HG03520 (cell line): ENCODE data around the gene TRIM4.
A peak's percentile ranks its signal among the peaks of the same experiment; 100 is the strongest.
"Not testable (repeated sequence)": the region's sequence is repeated elsewhere in the genome, so short reads cannot be mapped to it uniquely, and the experiment has no call there.

Experiments
- ATAC-seq: cut with Tn5 transposase; IDR thresholded peaks from one replicate; pipeline ENCODE4 v1.9.1; 2021; ENCODE audit warnings: mild to moderate bottlenecking, moderate library complexity; ENCODE audit not compliant: unreplicated experiment

The TRIM4 gene, protein sequence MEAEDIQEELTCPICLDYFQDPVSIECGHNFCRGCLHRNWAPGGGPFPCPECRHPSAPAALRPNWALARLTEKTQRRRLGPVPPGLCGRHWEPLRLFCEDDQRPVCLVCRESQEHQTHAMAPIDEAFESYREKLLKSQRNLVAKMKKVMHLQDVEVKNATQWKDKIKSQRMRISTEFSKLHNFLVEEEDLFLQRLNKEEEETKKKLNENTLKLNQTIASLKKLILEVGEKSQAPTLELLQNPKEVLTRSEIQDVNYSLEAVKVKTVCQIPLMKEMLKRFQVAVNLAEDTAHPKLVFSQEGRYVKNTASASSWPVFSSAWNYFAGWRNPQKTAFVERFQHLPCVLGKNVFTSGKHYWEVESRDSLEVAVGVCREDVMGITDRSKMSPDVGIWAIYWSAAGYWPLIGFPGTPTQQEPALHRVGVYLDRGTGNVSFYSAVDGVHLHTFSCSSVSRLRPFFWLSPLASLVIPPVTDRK

DNA sequence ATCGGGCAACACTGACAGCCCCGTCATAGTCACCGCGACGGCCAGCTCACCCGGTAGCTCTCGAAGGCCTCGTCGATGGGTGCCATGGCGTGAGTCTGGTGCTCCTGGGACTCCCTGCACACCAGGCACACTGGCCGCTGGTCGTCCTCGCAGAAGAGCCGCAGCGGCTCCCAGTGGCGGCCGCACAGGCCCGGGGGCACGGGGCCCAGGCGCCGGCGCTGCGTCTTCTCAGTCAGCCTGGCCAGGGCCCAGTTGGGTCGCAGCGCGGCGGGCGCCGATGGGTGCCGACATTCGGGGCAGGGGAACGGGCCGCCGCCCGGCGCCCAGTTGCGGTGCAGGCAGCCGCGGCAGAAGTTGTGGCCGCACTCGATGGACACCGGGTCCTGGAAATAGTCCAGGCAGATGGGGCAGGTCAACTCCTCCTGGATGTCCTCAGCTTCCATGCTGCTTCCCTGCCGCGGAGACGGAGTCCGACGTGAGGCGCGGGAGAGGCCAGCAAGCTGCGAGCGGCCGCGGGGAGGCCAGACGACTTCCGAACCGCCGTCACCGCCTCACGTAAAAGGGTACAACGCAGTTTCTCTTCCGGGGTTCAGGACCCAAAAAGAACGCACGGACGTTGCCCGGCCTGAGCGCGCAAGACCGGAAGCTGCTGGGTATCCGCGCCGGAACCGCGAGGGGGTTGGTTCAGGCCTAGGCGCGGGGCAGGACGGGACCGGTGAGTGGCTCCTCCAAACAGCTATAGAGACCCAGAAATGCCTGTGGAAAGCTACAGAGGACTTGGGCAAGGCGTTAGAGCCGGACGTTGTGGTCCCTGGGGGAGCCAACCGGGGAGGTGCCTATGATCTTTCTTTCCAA is at the start of gene TRIM4:
TRIM4 (minus strand) TSS at position 572 of the 855 bp plus-strand sequence; CDS start at position 443, 129 bp downstream.
- peak; percentile 97 for ATAC-seq

DNA sequence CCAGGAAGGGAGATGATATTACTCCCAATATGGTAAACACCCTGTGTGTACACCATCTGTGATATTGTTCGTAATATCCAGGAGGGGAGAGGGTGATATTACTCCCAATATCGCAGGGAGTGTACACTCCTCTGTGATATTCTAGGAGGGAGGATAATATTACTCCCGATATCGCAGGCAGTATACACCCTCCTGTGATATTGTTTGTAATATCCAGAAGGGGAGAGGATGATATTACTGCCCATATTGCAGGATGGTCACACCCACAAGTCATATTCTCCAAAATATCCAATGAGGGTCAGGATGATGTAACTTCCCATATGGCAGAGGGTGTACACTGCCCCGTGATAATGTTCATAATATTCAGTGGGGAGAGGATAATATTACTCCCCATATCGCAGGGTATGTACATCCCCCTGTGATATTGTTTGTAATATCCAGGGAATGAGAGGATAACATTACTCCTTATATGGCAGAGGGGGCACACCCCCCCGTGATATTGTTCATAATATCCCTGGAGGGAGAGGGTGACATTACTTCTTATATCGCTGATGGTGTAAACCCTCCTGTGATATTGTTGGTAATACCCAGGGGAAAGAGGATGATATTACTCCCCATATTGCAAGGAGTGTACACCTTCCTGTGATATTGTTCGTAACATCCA is 39.4 kb upstream of the TRIM4 start:
- no peak for ATAC-seq

DNA sequence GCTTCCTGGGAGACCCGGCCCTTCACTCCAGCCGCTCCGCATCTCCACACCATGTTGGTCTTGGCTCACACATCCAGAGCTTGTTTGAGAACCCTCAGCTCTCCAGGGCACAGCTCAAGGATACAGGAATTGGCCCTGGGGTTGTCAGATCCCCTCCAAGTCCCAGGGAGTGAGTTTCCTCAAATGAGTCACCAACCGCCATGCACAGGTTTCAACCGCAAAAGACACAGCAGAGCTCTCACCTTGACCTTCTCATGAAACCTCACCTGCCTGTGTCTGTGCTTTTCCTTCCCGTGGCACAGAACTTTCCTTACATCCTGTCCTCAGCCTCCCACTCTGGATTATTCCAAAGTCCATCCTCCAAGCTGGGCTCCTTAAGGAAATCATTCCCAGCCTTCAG is 35.9 kb upstream of the TRIM4 start:
- no peak for ATAC-seq

DNA sequence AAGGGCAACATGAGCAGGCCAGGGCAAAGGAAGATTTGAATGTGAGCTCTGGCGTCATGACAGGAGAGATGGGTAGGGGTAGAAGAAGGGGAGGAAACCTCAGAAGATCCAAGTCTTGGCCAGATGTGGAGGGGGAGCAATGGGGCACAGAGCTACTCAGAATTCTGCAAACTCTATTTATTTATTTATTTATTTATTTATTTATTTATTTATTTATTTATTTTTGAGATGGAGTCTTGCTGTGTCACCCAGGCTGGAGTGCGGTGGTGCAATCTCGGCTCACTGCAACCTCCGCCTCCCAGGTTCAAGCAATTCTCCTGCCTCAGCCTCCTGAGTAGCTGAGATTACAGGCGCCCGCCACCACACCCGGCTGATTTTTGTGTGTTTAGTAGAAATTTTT is 35.3 kb upstream of the TRIM4 start:
- ATAC-seq: not testable (repeated sequence)

GRCh38 chr7:99953649-99954048 is 34.3 kb upstream of the TRIM4 start:
- ATAC-seq: no peak

DNA sequence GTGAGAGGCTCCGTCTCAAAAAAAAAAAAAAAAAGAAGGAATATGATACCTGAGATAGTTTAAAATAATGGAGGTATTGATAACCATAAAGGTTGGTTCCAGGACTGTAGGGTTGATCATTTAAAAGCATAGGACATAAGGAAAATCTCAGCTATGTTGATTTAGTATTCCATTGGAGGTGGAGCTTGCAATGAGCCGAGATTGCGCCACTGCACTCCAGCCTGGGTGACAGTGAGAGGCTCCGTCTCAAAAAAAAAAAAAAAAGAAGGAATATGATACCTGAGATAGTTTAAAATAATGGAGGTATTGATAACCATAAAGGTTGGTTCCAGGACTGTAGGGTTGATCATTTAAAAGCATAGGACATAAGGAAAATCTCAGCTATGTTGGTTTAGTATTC is 33.3 kb upstream of the TRIM4 start:
- ATAC-seq: not testable (repeated sequence)

GRCh38 chr7:99950819-99951218 is 31.5 kb upstream of the TRIM4 start:
- not testable (repeated sequence) for ATAC-seq

GRCh38 chr7:99949645-99950228 is 30.4 kb upstream of the TRIM4 start:
- no peak for ATAC-seq

DNA sequence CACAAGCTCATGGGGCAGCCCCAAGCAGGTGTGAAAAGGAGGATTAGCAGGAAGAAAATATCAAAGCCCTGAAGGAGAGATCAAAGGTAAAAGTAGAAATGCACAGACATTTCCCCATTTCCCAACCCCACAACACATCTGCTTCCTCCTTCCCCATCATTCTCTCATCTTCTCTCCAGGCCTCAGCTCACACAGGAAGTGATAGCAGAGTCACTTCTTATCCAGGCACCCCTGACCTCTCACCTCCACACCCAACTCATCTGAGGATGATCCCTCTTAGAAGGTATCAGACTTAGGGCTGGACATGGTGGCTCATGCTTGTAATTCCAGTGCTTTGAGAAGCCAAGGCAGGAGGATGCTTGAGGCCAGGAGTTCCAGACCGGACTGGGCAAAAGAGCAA is 28.3 kb upstream of the TRIM4 start:
- ATAC-seq: no peak

DNA sequence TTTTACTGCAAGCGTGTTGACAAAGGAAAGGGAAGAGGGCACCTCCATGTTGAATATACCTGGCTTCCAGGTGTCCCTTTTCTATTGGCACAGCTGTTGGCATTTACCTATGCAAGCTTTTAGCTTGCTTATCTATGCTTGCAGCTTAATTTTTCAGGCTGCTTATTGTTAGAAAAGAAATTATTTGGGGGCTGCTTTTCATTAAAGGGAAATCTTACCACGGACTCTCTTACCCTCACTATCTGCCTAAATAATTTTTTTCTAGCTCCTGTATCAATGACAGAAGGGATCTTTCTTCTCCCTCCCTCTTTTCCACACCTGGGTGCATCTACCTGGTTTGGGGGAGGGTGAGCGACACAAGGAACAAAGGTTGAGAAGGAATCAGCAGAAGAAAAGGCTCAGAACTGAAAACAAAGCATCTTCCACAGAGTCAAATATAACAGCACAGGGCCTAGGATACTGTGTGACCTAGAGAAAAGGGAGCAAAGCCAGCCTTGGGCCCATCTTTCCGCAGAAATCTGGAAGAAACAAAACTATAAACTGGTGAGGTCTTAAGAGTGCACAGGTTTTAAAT is 25.3 kb upstream of the TRIM4 start:
- ATAC-seq: no peak

DNA sequence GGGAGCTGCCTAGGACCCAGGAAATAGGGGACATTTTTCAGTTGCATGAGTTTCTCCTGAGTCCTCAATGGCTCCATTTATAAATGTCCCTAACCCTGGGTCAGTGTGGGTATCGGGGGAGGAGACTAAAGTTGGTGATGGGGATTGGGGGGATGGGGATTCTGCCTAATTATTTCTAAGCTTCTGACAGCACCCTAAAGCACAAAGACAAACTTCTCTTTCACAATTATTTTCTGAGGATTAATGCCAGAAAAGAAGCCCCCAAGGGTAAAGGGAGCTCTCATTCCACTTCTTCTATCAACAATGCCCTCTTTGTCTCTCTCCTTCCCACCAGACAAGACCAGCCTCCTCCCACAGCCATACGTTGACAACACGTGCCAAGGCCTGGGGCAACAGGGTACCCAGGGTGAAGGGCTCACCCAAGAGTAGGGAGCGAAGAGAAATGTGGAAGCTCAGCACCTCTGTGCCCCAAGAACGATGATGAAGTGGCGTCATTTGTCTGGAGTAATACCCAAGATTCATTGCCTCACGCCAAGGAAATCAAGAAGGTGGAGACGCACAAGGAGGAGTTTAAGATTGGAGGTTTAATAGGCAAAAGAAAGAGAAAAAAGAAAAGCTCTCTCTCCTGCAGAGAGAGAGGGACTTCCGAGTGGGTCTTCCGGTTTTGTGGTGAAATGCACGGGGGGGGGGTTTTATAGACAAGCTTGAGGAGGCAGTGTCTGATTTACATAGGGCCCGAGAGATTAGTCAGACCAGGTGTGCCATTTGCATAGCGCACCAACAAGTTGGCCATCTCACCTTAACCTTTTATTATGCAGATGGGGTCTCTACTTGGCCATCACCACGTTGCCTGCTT is 24.5 kb upstream of the TRIM4 start:
- no peak for ATAC-seq

DNA sequence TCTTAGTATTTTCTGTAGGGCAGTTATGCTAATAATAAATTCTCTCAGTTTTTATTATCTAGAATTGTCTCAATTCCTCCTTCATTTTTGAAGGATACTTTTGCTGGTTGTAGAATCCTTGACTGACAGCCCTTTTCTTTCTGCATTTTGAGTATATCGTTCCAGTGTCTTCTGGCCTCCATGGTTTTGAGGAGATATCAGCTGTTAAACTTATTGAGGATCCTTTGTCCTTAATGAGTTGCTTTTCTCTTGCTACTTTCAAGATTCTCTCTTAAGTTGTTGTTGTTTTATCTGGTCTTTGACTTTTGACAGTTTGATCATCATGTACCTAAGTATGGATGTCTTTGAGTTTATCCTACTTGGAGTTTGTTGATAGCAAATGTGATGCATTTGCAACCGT is 19.0 kb upstream of the TRIM4 start:
- no peak for ATAC-seq

DNA sequence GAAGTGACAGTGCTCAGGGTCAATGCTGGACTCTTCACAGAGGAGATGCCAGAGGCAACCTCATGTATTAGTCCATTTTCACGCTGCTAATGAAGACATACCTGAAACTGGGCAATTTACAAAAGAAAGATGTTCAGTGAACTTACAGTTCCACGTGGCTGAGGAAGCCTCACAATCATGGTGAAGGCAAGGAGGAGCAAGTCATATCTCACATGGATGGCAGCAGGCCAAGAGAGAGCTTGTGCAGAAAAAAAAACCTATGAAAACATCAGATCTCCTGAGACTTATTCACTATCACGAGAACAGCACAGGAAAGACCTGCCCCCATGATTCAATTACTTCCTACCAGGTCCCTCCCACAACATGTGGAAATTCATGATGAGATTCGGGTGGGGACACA is 15.7 kb upstream of the TRIM4 start:
- ATAC-seq: not testable (repeated sequence)

DNA sequence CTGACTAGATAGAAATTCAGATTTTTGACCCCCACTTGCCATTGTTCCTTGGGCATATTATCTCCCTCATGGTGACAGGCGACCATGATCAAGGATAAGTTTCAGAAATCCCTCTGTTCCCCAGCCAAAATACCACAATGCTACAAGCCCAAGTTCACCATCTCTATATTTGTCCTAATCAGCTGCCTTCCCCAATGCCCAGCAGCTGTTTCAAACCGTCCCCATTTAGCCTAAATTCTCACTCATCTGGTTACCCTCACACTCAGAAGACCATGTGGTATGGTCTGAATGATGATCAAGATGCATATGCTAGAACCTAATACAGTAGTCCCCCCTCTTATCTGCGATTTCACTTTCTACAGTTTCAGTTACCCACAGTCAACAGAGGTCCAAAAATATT is 11.0 kb upstream of the TRIM4 start:
- no peak for ATAC-seq

GRCh38 chr7:99929730-99930053 is 10.4 kb upstream of the TRIM4 start:
- ATAC-seq: no peak

DNA sequence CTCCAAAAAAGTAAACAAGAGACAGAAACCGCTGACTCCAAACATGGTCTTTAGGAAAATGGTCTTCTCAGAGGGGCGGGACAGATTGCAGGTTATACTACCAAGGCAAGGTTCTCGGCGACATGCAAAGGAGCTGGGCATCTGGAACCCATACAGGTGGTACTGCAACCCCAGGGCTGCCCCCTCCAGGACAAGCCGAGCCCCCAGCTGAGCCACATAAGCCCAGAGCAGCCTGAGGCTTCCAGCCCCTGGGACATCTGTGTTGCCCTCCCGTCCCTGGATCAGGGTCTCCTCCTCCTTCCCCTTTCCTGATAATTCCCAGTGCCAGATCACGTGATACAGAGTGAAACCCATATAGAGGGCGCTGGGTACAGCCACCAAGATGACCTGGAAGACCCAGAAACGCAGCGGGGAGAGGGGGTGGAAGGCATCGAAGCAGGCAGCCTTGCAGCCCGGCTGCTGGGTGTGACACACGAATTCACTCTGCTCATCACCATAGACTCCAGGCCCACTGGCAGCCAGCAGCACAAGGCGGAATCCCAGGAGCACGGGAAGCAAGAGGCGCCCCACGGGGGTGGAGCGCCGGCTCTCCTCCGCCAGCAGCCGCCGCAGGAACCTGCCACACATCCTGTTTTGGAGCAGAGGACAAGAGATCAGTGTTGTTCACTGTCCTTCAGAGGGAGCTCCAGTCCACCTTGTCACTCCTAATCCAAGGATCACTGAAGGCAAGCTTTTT is 9.8 kb upstream of the TRIM4 start, which contains the start of gene GJC3:
GJC3 (minus strand) TSS at position 627 of the 736 bp plus-strand sequence; CDS start at position 627, 0 bp downstream.
- no peak for ATAC-seq

DNA sequence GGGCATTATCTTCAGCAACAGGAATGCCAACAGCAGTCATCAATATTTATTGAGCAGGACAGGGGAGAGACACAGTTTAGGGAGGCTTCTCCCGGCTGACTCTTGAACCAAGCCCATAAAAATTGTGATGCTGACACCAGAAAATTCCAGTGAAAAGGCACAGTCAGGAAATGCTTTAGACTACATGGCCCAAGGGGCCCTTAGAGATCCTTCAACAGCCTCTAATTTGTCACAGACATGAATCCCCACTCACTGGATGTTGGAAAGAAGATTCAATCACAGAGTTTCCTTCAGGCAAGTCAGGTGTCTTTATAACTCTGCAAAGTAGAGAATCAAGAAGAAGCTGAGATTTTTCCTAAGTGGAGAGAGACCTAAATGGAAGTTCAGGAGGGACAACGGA is 8.9 kb upstream of the TRIM4 start:
- no peak for ATAC-seq

DNA sequence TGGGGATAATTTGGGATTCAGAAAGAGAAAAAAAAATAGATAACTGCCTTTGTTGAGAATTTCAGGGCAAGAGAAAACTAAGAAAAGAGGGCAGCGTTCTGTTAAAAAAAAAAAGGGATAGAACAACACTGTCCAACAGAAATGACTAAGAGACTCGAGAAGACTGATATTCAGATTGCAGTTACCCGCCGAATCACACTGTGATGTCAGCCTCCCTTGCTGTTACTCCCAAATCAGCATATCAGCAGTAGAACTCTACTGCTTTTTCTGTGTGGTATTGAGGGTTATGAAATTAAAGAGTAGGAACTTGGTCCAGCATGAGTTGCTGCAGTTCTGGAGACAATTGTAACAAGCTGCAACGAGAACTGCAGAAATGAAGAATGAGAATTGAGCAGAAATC is 8.2 kb upstream of the TRIM4 start:
- ATAC-seq: no peak

DNA sequence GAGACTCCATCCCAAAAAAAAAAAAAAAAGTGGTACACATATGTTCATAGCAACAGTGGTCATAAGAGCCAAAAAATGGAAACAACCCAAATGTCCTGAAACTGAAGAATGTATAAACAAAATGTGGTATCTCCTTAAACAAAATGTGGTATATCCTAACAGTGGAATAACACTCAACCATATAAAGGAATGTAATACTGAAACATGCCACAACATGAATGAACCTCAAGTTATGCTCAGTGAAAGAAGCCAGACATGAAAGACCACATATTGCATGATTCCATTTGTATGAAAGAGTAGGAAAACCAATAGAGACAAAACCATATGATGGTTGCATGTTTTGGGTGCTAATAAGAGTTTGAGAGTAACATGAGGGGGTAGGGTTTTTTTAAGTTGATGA is 7.0 kb upstream of the TRIM4 start:
- ATAC-seq: no peak
